HCT116 (cell line): ENCODE measurements around the gene IL1RAPL1. TPM values are rescaled to one million over a fixed set of nuclear protein-coding genes. Genes with fewer than 3 reads are reported as not detected.

Experiments used
- ATAC-seq: fragments of 200-7000 bp; cut with Tn5 transposase; 2 replicates; pipeline ENCODE4 v1.9.1; 2020; ENCODE audit warnings: mild to moderate bottlenecking, moderate library complexity
- BruUV-seq: library from RNA; stranded (reverse); fragments of 400-500 nt; replicated peaks from 2 replicates; lab custom pipeline; 2021; lab: Mats Ljungman, UMichigan
- CTCF ChIA-PET: fragments of 300-600 bp; sonication (Branson Sonifier 250); formaldehyde crosslinking; loops from one replicate; lab custom pipeline; 2021; ENCODE audit warnings: antibody characterized with exemption; lab: Charles Lee
- POLR2A ChIA-PET: fragments of 300-600, 350-600 bp; sonication (Branson Sonifier 250); formaldehyde crosslinking; loops from one replicate; lab custom pipeline; 2021; ENCODE audit warnings: antibody characterized with exemption; lab: Charles Lee
- RAD21 ChIA-PET, 2 experiments: fragments of 300-600 bp; sonication (Branson Sonifier 250); formaldehyde crosslinking; loops; one replicate each; lab custom pipeline; 2023; ENCODE audit warnings: low total read pairs in 2 of 2; ENCODE audit not compliant: uncharacterized antibody in 2 of 2, unreplicated experiment in 2 of 2, low non-redundant PET in 1 of 2; lab: Charles Lee
- DNase-seq: peaks from one replicate; pipeline ENCODE4 v3.0.0-alpha.2; 2010; ENCODE audit warnings: low read depth, low spot score
- H2AFZ ChIP-seq: fragments of 200-600 bp; shearing (Covaris generic), sonication (generic); 2 replicates; pipeline ENCODE4 v1.6.1; 2017; ENCODE audit warnings: low read depth, mixed run types, mixed read lengths, antibody characterized with exemption, low read length; ENCODE audit not compliant: poor library complexity, severe bottlenecking
- H3K27ac ChIP-seq: 2 replicates; pipeline ENCODE4 v1.5.1; 2012; ENCODE audit warnings: low read depth, low read length
- H3K27me3 ChIP-seq: fragments of 200-600 bp; sonication (generic); 2 replicates; pipeline ENCODE4 v1.6.1; 2016; ENCODE audit warnings: mixed run types, low read length, mixed read lengths; ENCODE audit not compliant: insufficient read depth
- H3K36me3 ChIP-seq, 2 experiments: fragments of 200-500 bp in 1 of 2; fragments of 200-600 bp in 1 of 2; sonication (Bioruptor generic) in 1 of 2; sonication (generic) in 1 of 2; 2 replicates each; pipeline versions ENCODE4 v1.5.1 to v1.6.1; 2014 to 2016; ENCODE audit warnings: low read length in 2 of 2, inconsistent platforms in 1 of 2, mixed read lengths in 1 of 2, mixed run types in 1 of 2; ENCODE audit not compliant: insufficient read depth in 2 of 2, control insufficient read depth in 1 of 2
- H3K4me1 ChIP-seq, 2 experiments: fragments of 200-600 bp in 1 of 2; sonication (generic) in 1 of 2; 2 replicates each; pipeline versions ENCODE4 v1.5.1 to v1.6.1; 2012 to 2017; ENCODE audit warnings: low read length in 2 of 2, inconsistent platforms in 1 of 2, mild to moderate bottlenecking in 1 of 2, mixed read lengths in 1 of 2, mixed run types in 1 of 2, moderate library complexity in 1 of 2; ENCODE audit not compliant: insufficient read depth in 2 of 2, control insufficient read depth in 1 of 2
- H3K4me2 ChIP-seq: fragments of 200-600 bp; sonication (generic); 2 replicates; pipeline ENCODE4 v1.6.1; 2017; ENCODE audit warnings: mixed run types, low read length, mixed read lengths
- H3K4me3 ChIP-seq, 2 experiments: fragments of 200-600 bp in 1 of 2; sonication (generic) in 1 of 2; replicated peaks in 1 of 2; 2 replicates each; pipeline ENCODE4 v1.5.1; 2011 to 2016; ENCODE audit warnings: low read length in 2 of 2, control low read depth in 1 of 2, low read depth in 1 of 2, mild to moderate bottlenecking in 1 of 2, mixed read lengths in 1 of 2, mixed run types in 1 of 2
- H3K79me2 ChIP-seq: fragments of 200-600 bp; sonication (generic); 2 replicates; pipeline ENCODE4 v1.6.1; 2017; ENCODE audit warnings: mild to moderate bottlenecking, mixed run types, low read length, moderate library complexity, mixed read lengths; ENCODE audit not compliant: insufficient read depth
- H3K9ac ChIP-seq: fragments of 200-600 bp; sonication (generic); 2 replicates; pipeline ENCODE4 v1.6.1; 2016; ENCODE audit warnings: low read length, mixed read lengths
- H3K9me2 ChIP-seq: fragments of 200-600 bp; sonication (generic), shearing (Covaris generic); 2 replicates; pipeline ENCODE4 v1.6.1; 2017; ENCODE audit warnings: mixed run types, mild to moderate bottlenecking, moderate library complexity; ENCODE audit not compliant: insufficient read depth
- H3K9me3 ChIP-seq, 2 experiments: fragments of 200-500 bp in 1 of 2; fragments of 200-600 bp in 1 of 2; sonication (Bioruptor generic) in 1 of 2; sonication (generic) in 1 of 2; 2 replicates each; pipeline ENCODE4 v1.6.1; 2014 to 2017; ENCODE audit warnings: low read length in 2 of 2, mixed read lengths in 2 of 2, inconsistent platforms in 1 of 2, low read depth in 1 of 2, mild to moderate bottlenecking in 1 of 2, mixed run types in 1 of 2, moderate library complexity in 1 of 2; ENCODE audit not compliant: control insufficient read depth in 1 of 2, insufficient read depth in 1 of 2
- H4K20me1 ChIP-seq: fragments of 200-600 bp; sonication (generic), shearing (Covaris generic); 2 replicates; pipeline ENCODE4 v1.6.1; 2017; ENCODE audit warnings: mixed run types, mild to moderate bottlenecking, moderate library complexity; ENCODE audit not compliant: insufficient read depth
- ATF3 ChIP-seq: IDR thresholded peaks from 2 replicates; pipeline ENCODE4 v1.6.1; 2012
- CEBPB ChIP-seq: IDR thresholded peaks from 2 replicates; pipeline ENCODE4 v1.6.1; 2012; ENCODE audit warnings: low read depth
- EGR1 ChIP-seq: IDR thresholded peaks from 2 replicates; pipeline ENCODE4 v1.6.1; 2012; ENCODE audit warnings: low read depth
- ELF1 ChIP-seq: IDR thresholded peaks from 2 replicates; pipeline ENCODE4 v1.6.1; 2012; ENCODE audit warnings: low read depth, borderline replicate concordance
- EZH2 ChIP-seq: fragments of 200-600 bp; sonication (generic); IDR thresholded peaks from 2 replicates; pipeline ENCODE4 v1.6.1; 2017; ENCODE audit warnings: antibody characterized with exemption, mixed run types
- EZH2phosphoT487 ChIP-seq: fragments of 200-600 bp; IDR thresholded peaks from 2 replicates; pipeline ENCODE4 v1.6.1; 2018; ENCODE audit warnings: antibody characterized with exemption, borderline replicate concordance
- FOSL1 ChIP-seq: IDR thresholded peaks from 2 replicates; pipeline ENCODE4 v1.6.1; 2012; ENCODE audit warnings: low read depth
- JUND ChIP-seq: IDR thresholded peaks from 2 replicates; pipeline ENCODE4 v1.6.1; 2012
- POLR2AphosphoS5 ChIP-seq: IDR thresholded peaks from 2 replicates; pipeline ENCODE4 v1.6.1; 2011; ENCODE audit warnings: mild to moderate bottlenecking, low read depth, low read length, moderate library complexity
- RAD21 ChIP-seq: IDR thresholded peaks from 2 replicates; pipeline ENCODE4 v1.6.1; 2012; ENCODE audit warnings: low read depth, mild to moderate bottlenecking
- SIN3A ChIP-seq: IDR thresholded peaks from 2 replicates; pipeline ENCODE4 v1.6.1; 2012; ENCODE audit warnings: low read depth
- SP1 ChIP-seq: IDR thresholded peaks from 2 replicates; pipeline ENCODE4 v1.6.1; 2012; ENCODE audit warnings: low read depth
- TCF7L2 ChIP-seq: IDR thresholded peaks from 2 replicates; pipeline ENCODE4 v1.7.0; 2011; ENCODE audit warnings: borderline replicate concordance, inconsistent platforms; ENCODE audit not compliant: insufficient read depth, insufficient read length; ENCODE audit errors: extremely low read depth
- YY1 ChIP-seq: IDR thresholded peaks from 2 replicates; pipeline ENCODE4 v1.6.1; 2011; ENCODE audit warnings: low read length, low read depth, moderate library complexity, mild to moderate bottlenecking; ENCODE audit not compliant: insufficient replicate concordance; ENCODE audit errors: extremely low read depth
- ZNF274 ChIP-seq: fragments of 200-500 bp; sonication (Bioruptor generic); IDR thresholded peaks from 2 replicates; pipeline ENCODE4 v1.6.1; 2014; ENCODE audit warnings: mild to moderate bottlenecking, low read depth, low read length, inconsistent platforms
- intact Hi-C: fragments of 100-400 bp; cut with micrococcal nuclease; formaldehyde crosslinking; loops from 2 replicates; pipeline ENCODE4 v1.10.0; 2022
- total RNA-seq: library from RNA; stranded (reverse); gene quantifications from one replicate; pipeline ENCODE4 v1.2.1, GENCODE V29; 2021; ENCODE audit not compliant: unreplicated experiment
- TF ChIP-seq, protein P1 (sequence below): IDR thresholded peaks from 2 replicates; pipeline ENCODE4 v1.6.1; 2011; ENCODE audit warnings: mild to moderate bottlenecking, low read length, moderate library complexity; ENCODE audit not compliant: insufficient replicate concordance; ENCODE audit errors: extremely low read depth
- TF ChIP-seq, protein P2 (sequence below): IDR thresholded peaks from 2 replicates; pipeline ENCODE4 v1.6.1; 2012; ENCODE audit warnings: low read depth

The IL1RAPL1 gene
- total RNA-seq, 1 experiment from 2014 or later = 2.8 TPM

GRCh38 chrX:29376584-29376983 lies 789.3 kb downstream of the IL1RAPL1 start:
- TF ChIP-seq EZH2 (no peak), ZNF274 (no peak), RAD21 (no peak), YY1 (no peak), TCF7L2 (no peak), EGR1 (no peak), SP1 (no peak), JUND (no peak), POLR2AphosphoS5 (no peak), EZH2phosphoT487 (no peak), ELF1 (no peak), CEBPB (no peak), FOSL1 (no peak), ATF3 (no peak), SIN3A (no peak)
- TF ChIP-seq, protein P1, sequence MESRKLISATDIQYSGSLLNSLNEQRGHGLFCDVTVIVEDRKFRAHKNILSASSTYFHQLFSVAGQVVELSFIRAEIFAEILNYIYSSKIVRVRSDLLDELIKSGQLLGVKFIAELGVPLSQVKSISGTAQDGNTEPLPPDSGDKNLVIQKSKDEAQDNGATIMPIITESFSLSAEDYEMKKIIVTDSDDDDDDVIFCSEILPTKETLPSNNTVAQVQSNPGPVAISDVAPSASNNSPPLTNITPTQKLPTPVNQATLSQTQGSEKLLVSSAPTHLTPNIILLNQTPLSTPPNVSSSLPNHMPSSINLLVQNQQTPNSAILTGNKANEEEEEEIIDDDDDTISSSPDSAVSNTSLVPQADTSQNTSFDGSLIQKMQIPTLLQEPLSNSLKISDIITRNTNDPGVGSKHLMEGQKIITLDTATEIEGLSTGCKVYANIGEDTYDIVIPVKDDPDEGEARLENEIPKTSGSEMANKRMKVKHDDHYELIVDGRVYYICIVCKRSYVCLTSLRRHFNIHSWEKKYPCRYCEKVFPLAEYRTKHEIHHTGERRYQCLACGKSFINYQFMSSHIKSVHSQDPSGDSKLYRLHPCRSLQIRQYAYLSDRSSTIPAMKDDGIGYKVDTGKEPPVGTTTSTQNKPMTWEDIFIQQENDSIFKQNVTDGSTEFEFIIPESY = no peak
- TF ChIP-seq, protein P2, sequence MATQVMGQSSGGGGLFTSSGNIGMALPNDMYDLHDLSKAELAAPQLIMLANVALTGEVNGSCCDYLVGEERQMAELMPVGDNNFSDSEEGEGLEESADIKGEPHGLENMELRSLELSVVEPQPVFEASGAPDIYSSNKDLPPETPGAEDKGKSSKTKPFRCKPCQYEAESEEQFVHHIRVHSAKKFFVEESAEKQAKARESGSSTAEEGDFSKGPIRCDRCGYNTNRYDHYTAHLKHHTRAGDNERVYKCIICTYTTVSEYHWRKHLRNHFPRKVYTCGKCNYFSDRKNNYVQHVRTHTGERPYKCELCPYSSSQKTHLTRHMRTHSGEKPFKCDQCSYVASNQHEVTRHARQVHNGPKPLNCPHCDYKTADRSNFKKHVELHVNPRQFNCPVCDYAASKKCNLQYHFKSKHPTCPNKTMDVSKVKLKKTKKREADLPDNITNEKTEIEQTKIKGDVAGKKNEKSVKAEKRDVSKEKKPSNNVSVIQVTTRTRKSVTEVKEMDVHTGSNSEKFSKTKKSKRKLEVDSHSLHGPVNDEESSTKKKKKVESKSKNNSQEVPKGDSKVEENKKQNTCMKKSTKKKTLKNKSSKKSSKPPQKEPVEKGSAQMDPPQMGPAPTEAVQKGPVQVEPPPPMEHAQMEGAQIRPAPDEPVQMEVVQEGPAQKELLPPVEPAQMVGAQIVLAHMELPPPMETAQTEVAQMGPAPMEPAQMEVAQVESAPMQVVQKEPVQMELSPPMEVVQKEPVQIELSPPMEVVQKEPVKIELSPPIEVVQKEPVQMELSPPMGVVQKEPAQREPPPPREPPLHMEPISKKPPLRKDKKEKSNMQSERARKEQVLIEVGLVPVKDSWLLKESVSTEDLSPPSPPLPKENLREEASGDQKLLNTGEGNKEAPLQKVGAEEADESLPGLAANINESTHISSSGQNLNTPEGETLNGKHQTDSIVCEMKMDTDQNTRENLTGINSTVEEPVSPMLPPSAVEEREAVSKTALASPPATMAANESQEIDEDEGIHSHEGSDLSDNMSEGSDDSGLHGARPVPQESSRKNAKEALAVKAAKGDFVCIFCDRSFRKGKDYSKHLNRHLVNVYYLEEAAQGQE = no peak
- TF ChIP-seq, all 23 proteins: peak for 0
- Histone ChIP-seq H3K4me2 (no peak overlapping the region), H3K4me3 (no peak overlapping the region), H3K4me1 (no peaks in the 10 kb centered on the region), H3K27me3 (no peaks in the 10 kb centered on the region), H3K36me3 (no peaks in the 10 kb centered on the region), H3K27ac (no peak overlapping the region), H2AFZ (no peak overlapping the region), H3K9me3 (no peaks in the 10 kb centered on the region), H3K9ac (no peak overlapping the region), H3K9me2 (no peaks in the 10 kb centered on the region), H4K20me1 (no peaks in the 10 kb centered on the region), H3K79me2 (no peaks in the 10 kb centered on the region)
- ChIA-PET POLR2A (no interaction called here), CTCF (no interaction called here), RAD21 (no interaction called here)
- no TSS peak for BruUV-seq
- intact Hi-C loops = loop anchor here (10.0 kb wide), 1 partner anchor 62 kb away; no protein-coding TSS in a partner anchor
- no peak for ATAC-seq
- no peak for DNase-seq
